ENCODE measurements around the gene HDAC4. TPM values are rescaled to one million over a fixed set of nuclear protein-coding genes. Genes with fewer than 3 reads are reported as not detected.
A peak's percentile ranks its signal among the peaks of the same experiment; 100 is the strongest.

HDAC4 gene
- total and polyA plus RNA-seq, 9 of the 15 experiments (the other 6 are each of a cell fraction or from before 2014, with no cell fraction given): 0.11 to 20.2 (median 4.0) TPM

DNA sequence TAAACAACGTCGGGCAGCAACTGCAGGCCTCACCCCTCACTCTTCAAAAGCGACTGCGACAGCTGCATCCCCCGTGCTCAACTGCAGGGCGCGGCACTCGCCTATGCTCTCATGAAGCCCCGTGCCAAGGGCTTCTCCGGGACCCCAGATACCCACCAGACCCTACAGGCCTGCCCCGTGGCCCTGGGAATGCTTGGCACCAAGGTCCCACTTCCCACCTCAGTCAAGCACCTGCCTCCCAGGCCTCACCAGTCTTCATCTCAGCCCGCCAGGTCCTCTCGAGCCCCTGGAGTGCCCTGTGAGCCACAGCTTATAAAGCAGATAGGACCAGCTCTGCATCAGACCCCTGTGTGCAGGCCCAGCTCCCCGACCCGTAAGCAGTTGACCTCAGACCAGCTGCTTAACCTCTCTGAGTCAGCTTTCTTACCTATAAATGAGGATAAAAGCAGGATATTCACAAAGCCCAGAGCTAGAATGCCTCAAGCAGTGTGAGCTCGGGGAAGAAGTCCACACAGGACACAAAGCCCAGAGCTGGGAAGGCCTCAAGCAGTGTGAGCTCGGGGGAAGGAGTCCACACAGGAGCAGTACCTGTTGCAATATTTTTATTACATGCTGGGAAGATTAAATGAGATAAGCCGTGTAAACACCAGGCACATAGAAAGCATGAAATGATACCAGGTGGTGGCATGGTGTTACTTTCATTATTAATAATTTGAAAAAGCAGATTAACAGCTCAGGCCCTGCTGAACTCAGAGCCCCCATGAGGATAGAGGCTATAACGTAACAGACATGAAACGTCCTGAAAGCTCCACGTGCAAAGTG is 96.9 kb downstream of the HDAC4 start:
- Histone ChIP-seq H3K27ac (ENCODE audit: extremely low read depth, low read depth, low read length) (no peak overlapping the region), H3K4me3 (no peak overlapping the region), H3K9ac (ENCODE audit: insufficient read depth in 1 of 2, low read depth in 2 of 2, low read length in 2 of 2) (peak overlapping the region in 1 of 2 experiments; percentile 28; a peak in 2 of 4 replicates), H3K4me2 (ENCODE audit: insufficient read depth, low read length) (no peak overlapping the region), H3K9me3 (replicated peaks; ENCODE audit: control insufficient read depth, insufficient read depth, low read depth, low read length) (no peaks in the 10 kb centered on the region), H4K20me1 (replicated peaks; ENCODE audit: control insufficient read depth, insufficient read depth, low read length) (no peaks in the 10 kb centered on the region; the same call in 1 of the 2 replicates), H3K79me2 (ENCODE audit: control insufficient read depth, insufficient read depth, low read length) (0 out of 3 replicates have a peak, but pooled peaks cover 6% of the 10 kb centered on the region), H3K4me1 (replicated peaks in 1 of 2; ENCODE audit: control insufficient read depth in 2 of 2, insufficient read depth in 2 of 2, low read length in 2 of 2) (peaks cover 2 to 51% of the 10 kb centered on the region in 2 experiments; a peak in 4 of 5 replicates), H3K9me1 (ENCODE audit: control insufficient read depth, insufficient read depth, low read length) (no peaks in the 10 kb centered on the region), H2AFZ (ENCODE audit: low read depth, low read length) (no peak overlapping the region), H3K36me3 (ENCODE audit: control insufficient read depth, insufficient read depth, low read length) (no peaks in the 10 kb centered on the region), H3K27me3 (ENCODE audit: control insufficient read depth in 2 of 2, insufficient read depth in 2 of 2, low read length in 2 of 2) (no peaks in the 10 kb centered on the region)
- ChIA-PET CTCF (ENCODE audit: low intra/inter-chr PET ratio) (no interaction called here), POLR2A (interaction anchor here (1.0 to 1.9 kb wide), 2 partner anchors 10 to 13 kb away, joined by 3 to 9 read pairs; no protein-coding TSS in a partner anchor)
- FAIRE-seq (no peak), DNase-seq (ENCODE audit: extremely low read depth in 1 of 4, low spot score in 3 of 4) (no peak), ATAC-seq (no peak; the same call in 2 of the 3 replicates)
- 54% methylated on average over 11 of the region's 21 CpGs for WGBS (ENCODE audit: insufficient coverage, low coverage, missing lambda C conversion rate)
- intact Hi-C loops (cut with micrococcal nuclease): no loop called here
- in situ Hi-C loops (cut with MboI): no loop called here
- no TSS peak for BruUV-seq (replicated peaks)
- TF ChIP-seq STAT5A (IDR thresholded peaks at IDR 0.05; ENCODE audit: borderline replicate concordance, low read length): no peak
- TF ChIP-seq NR2C2 (CRISPR knock-in tag; IDR thresholded peaks at IDR 0.05): no peak
- no peak for TF ChIP-seq NR2C2 (tag; IDR thresholded peaks at IDR 0.05)
- TF ChIP-seq, protein P1, sequence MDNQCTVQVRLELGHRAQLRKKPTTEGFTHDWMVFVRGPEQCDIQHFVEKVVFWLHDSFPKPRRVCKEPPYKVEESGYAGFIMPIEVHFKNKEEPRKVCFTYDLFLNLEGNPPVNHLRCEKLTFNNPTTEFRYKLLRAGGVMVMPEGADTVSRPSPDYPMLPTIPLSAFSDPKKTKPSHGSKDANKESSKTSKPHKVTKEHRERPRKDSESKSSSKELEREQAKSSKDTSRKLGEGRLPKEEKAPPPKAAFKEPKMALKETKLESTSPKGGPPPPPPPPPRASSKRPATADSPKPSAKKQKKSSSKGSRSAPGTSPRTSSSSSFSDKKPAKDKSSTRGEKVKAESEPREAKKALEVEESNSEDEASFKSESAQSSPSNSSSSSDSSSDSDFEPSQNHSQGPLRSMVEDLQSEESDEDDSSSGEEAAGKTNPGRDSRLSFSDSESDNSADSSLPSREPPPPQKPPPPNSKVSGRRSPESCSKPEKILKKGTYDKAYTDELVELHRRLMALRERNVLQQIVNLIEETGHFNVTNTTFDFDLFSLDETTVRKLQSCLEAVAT (IDR thresholded peaks at IDR 0.05): no peak
- TF ChIP-seq NFE2L1 (tag; IDR thresholded peaks at IDR 0.05; ENCODE audit: borderline replicate concordance, low read depth): no peak
- TF ChIP-seq ZNF699 (CRISPR knock-in tag; IDR thresholded peaks at IDR 0.05; ENCODE audit: insufficient replicate concordance): no peak
- TF ChIP-seq FOXK1 (CRISPR knock-in tag; IDR thresholded peaks at IDR 0.05; ENCODE audit: borderline replicate concordance): no peak
- TF ChIP-seq, protein P2, sequence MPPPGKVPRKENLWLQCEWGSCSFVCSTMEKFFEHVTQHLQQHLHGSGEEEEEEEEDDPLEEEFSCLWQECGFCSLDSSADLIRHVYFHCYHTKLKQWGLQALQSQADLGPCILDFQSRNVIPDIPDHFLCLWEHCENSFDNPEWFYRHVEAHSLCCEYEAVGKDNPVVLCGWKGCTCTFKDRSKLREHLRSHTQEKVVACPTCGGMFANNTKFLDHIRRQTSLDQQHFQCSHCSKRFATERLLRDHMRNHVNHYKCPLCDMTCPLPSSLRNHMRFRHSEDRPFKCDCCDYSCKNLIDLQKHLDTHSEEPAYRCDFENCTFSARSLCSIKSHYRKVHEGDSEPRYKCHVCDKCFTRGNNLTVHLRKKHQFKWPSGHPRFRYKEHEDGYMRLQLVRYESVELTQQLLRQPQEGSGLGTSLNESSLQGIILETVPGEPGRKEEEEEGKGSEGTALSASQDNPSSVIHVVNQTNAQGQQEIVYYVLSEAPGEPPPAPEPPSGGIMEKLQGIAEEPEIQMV (tag; conservative IDR thresholded peaks at IDR 0.05; ENCODE audit: low read depth): no peak
- TF ChIP-seq SAFB (IDR thresholded peaks at IDR 0.05; ENCODE audit: borderline replicate concordance, low read depth, low read length): no peak
- no peak for TF ChIP-seq ZNF57 (CRISPR knock-in tag; IDR thresholded peaks at IDR 0.05)
- no peak for TF ChIP-seq PPARD (CRISPR knock-in tag; IDR thresholded peaks at IDR 0.05)
- no peak for TF ChIP-seq CAMTA2 (CRISPR knock-in tag; conservative IDR thresholded peaks at IDR 0.05)
- TF ChIP-seq FOXJ3 (CRISPR knock-in tag; IDR thresholded peaks at IDR 0.05): no peak
- TF ChIP-seq STAT5B (CRISPR knock-in tag; IDR thresholded peaks at IDR 0.05): no peak
- TF ChIP-seq MYC (IDR thresholded peaks at IDR 0.05; ENCODE audit: low read depth, low read length): no peak
- TF ChIP-seq MYC (CRISPR knock-in tag; IDR thresholded peaks at IDR 0.05; ENCODE audit: borderline replicate concordance, low read depth): no peak
- TF ChIP-seq ZNF586 (CRISPR knock-in tag; conservative IDR thresholded peaks at IDR 0.05): no peak
- no peak for TF ChIP-seq MAFG (tag; conservative IDR thresholded peaks at IDR 0.05)
